Kidney epithelial cell (primary cell): ENCODE measurements around the gene CYP4F3. TPM values are rescaled to one million over a fixed set of nuclear protein-coding genes. Genes with fewer than 3 reads are reported as not detected.
"Not testable (repeated sequence)": the region's sequence is repeated elsewhere in the genome, so short reads cannot be mapped to it uniquely, and the experiment has no call there.

ENCODE experiments used
- DNase-seq: peaks from one replicate; pipeline ENCODE4 v3.0.0-alpha.2; 2010; ENCODE audit warnings: low read depth
- H3K27me3 ChIP-seq: 2 replicates; pipeline ENCODE4 v1.6.0; 2011; ENCODE audit warnings: low read length; ENCODE audit not compliant: control insufficient read depth, insufficient read depth
- H3K36me3 ChIP-seq: 2 replicates; pipeline ENCODE4 v1.5.1; 2011; ENCODE audit warnings: low read length; ENCODE audit not compliant: control insufficient read depth, insufficient read depth
- H3K4me3 ChIP-seq: 2 replicates; pipeline ENCODE4 v1.5.1; 2011; ENCODE audit warnings: low read depth, mild to moderate bottlenecking, control low read depth, low read length
- total RNA-seq: library from RNA; depleted of rRNA; stranded (reverse); fragments of >200 nt; gene quantifications from 2 replicates; pipeline ENCODE4 v1.2.3, GENCODE V29; 2015
- TF ChIP-seq, protein P1 (sequence below): IDR thresholded peaks from 2 replicates; pipeline ENCODE4 v1.5.1; 2011; ENCODE audit warnings: mild to moderate bottlenecking, moderate library complexity, low read length, control low read depth, inconsistent platforms; ENCODE audit not compliant: insufficient read depth, poor library complexity, severe bottlenecking

CYP4F3 gene
- total RNA-seq, 1 donor from 2014 or later = not detected

DNA sequence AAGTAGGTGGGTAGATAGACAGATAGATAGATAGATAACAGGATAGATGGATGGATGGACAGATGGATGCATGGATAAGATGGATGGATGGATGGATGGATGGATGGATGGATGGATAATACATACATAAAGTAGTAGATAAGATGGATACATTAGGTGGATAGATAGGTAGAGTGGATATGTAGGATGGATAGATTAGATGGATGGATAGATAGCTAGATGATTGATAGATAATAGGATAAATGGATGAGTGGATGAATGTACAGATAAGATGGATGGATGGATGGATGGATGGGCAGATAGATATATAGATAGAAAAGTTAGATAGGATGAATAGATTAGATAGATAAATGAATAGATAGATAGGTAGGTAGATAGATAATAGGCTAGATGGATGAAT lies 2.1 kb downstream of the CYP4F3 start:
- no peak for DNase-seq
- TF ChIP-seq, protein P1, sequence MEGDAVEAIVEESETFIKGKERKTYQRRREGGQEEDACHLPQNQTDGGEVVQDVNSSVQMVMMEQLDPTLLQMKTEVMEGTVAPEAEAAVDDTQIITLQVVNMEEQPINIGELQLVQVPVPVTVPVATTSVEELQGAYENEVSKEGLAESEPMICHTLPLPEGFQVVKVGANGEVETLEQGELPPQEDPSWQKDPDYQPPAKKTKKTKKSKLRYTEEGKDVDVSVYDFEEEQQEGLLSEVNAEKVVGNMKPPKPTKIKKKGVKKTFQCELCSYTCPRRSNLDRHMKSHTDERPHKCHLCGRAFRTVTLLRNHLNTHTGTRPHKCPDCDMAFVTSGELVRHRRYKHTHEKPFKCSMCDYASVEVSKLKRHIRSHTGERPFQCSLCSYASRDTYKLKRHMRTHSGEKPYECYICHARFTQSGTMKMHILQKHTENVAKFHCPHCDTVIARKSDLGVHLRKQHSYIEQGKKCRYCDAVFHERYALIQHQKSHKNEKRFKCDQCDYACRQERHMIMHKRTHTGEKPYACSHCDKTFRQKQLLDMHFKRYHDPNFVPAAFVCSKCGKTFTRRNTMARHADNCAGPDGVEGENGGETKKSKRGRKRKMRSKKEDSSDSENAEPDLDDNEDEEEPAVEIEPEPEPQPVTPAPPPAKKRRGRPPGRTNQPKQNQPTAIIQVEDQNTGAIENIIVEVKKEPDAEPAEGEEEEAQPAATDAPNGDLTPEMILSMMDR = no peak
- Histone ChIP-seq H3K4me3 (no peak overlapping the region), H3K36me3 (no peaks in the 10 kb centered on the region), H3K27me3 (no peaks in the 10 kb centered on the region)

DNA sequence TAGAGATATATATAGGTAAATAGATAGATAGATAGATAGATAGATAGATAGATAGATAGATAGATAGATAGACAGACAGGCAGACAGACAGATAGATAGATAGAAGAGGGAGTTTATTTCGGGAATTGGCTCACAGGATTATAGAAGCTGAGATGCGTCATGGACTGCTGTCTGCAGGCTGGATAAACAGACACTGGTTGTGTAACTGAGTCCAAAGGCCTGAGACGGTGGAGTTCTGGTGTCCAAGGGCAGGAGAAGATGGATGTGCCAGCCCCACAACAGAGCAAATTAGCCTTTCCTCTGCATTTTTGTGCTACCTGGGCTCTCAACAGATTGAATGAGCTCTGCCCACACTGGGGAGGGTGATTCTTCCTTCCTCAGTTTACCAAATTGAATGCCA lies 2.7 kb downstream of the CYP4F3 start:
- Histone ChIP-seq H3K36me3 (no peaks in the 10 kb centered on the region), H3K4me3 (no peak overlapping the region), H3K27me3 (no peaks in the 10 kb centered on the region)
- TF ChIP-seq, protein P1 = no peak
- no peak for DNase-seq

DNA sequence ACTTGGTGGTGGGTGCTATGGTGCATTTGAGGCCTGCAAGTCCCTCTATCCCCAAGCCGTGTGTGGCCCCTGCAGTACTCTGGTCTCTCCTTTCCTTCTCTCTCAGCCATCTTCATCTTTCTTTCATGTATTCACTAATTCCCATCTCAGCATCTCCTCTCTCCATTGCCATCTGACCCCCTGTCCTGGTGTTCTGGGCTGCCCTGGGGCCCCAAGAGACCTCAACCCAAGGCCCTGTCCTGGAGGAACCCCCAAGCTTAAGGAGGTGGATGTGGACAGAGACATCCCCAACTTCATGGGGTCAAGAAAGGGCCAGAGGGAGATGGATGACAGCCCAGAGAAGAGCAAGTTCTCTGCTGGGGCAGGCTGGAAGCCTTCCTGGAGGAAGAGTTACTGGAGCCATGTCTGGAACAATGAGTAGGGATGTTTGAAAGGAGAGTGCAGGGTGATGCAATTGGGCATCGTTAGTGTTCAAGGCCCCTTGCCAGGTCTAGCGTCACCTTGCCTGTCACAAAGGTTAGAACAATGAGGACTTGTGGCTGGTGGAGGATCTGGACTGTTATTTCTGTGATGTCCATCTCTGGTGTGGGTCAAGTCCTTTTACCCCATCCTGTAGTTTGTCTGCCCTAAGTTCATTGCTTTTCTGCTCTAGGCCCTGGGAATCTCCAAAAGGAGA lies 3.5 kb downstream of the CYP4F3 start:
- DNase-seq = no peak
- H3K4me3 ChIP-seq = no peak overlapping the region
- TF ChIP-seq, protein P1 = no peak
- H3K27me3 ChIP-seq = no peaks in the 10 kb centered on the region
- no peaks in the 10 kb centered on the region for H3K36me3 ChIP-seq

DNA sequence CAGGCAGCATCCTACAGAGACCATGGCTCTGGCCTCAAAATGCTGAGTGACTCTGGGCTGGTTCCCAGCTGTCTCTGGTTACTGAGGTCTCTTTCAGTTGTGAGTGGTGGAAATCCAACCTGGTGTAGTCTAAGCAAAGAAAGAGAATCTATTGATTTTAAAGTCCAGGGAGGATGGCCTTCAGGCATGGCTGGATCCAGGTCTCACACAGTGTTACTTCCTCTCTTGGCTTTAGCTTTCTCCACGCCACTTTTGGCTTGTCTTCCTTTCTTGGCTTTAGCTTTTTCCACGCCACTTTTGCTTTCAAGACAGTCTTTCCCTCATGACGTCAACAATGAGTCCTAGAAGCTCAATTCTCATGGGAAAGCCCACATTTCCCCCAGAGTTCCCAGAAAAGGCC lies 4.1 kb downstream of the CYP4F3 start:
- no peak for DNase-seq
- no peaks in the 10 kb centered on the region for H3K36me3 ChIP-seq

DNA sequence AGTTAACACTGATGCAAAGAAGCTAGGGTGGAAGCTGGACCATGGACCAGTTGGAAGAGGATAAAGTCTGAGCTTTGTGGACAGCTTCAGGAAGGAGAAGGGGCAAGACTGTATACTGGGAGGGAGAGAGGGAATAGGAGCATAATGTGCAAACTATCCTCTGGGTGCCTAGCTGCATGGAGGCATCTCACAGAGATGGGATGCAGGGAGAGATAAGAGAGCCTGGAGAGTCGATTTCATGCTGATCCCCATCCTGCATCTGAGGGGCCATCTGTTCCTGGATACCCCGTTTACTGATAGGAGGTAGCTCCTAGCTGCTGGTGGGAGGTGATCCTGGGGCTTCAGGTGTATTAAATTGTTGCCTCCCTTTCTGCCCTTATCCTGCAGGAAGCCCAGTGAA lies 8.8 kb downstream of the CYP4F3 start:
- Histone ChIP-seq H3K4me3 (no peak overlapping the region), H3K27me3 (no peaks in the 10 kb centered on the region), H3K36me3 (no peaks in the 10 kb centered on the region)
- TF ChIP-seq, protein P1 = no peak
- no peak for DNase-seq

More for the DNA sequence above, 4.1 kb downstream of the CYP4F3 start:
- Histone ChIP-seq H3K4me3 (no peak overlapping the region), H3K27me3 (no peaks in the 10 kb centered on the region)
- TF ChIP-seq, protein P1 = no peak

DNA sequence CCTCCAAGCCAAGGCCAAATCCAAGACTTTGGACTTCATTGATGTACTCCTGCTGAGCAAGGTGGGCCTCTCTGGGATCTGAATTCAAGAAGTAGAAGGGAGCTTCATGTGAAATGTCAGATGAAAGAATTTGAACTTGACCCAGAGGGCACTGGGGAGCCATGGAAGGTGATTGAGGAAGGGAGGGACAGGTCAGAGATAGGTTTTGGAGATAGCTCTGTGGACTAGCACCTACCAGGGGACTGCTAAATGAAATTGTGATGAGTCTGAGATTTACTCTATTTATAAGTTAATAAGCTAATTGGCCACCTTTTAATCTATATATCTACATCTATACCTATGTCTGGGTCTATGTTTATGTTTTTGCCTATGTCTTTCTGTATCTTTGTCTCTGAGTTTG lies 9.4 kb downstream of the CYP4F3 start:
- not testable (repeated sequence) for DNase-seq, H3K4me3 ChIP-seq, H3K27me3 ChIP-seq, H3K36me3 ChIP-seq
